Thyroid gland (tissue), 4 donors: ENCODE measurements around the gene MARK2. TPM values are rescaled to one million over a fixed set of nuclear protein-coding genes. Genes with fewer than 3 reads are reported as not detected.
A peak's percentile ranks its signal among the peaks of the same experiment; 100 is the strongest.

Source experiments
- DNase-seq, 2 donors: peaks; one replicate each; pipeline ENCODE4 v3.0.0-alpha.2; 2019
- H3K27ac ChIP-seq, 3 donors: fragments of 200-600 bp; sonication (generic); 1 replicate in 2 of 3; 2 replicates in 1 of 3; pipeline ENCODE4 v1.5.1; 2016 to 2019; ENCODE audit warnings: mild to moderate bottlenecking in 1 of 3, moderate library complexity in 1 of 3
- H3K27me3 ChIP-seq: fragments of 200-600 bp; sonication (generic); one replicate; pipeline ENCODE4 v1.5.1; 2019
- H3K36me3 ChIP-seq, 2 donors: fragments of 200-600 bp; sonication (generic); one replicate each; pipeline ENCODE4 v1.5.1; 2016 to 2019
- H3K4me1 ChIP-seq, 2 donors: fragments of 200-600 bp; sonication (generic); one replicate each; pipeline ENCODE4 v1.5.1; 2017 to 2019
- H3K4me3 ChIP-seq, 3 donors: fragments of 200-600 bp; sonication (generic); replicated peaks in 1 of 3; 1 replicate in 2 of 3; 2 replicates in 1 of 3; pipeline ENCODE4 v1.5.1; 2016; ENCODE audit warnings: mild to moderate bottlenecking in 1 of 3
- H3K9me3 ChIP-seq: fragments of 200-600 bp; sonication (generic); one replicate; pipeline ENCODE4 v1.5.1; 2017
- CTCF ChIP-seq, 6 experiments: fragments of 200-600 bp in 3 of 6; fragments of 450-650 bp in 3 of 6; sonication (generic) in 3 of 6; IDR thresholded peaks; one replicate each; pipeline ENCODE4 v1.5.1; 2016 to 2019; ENCODE audit warnings: antibody characterized with exemption in 6 of 6, mild to moderate bottlenecking in 2 of 6, inconsistent platforms in 1 of 6, moderate library complexity in 1 of 6
- POLR2A ChIP-seq, 2 donors: fragments of 450-650 bp; IDR thresholded peaks; one replicate each; pipeline ENCODE4 v1.6.1; 2017; ENCODE audit warnings: antibody characterized with exemption in 2 of 2, mild to moderate bottlenecking in 2 of 2, moderate library complexity in 1 of 2
- WGBS, 2 donors: methylation state at CpG; one replicate each; pipeline ENCODE4 v1.1.5; 2017; 5-methylcytosine and 5-hydroxymethylcytosine counted together
- intact Hi-C: fragments of 100-400 bp; cut with DNase I; formaldehyde crosslinking; loops from one replicate; pipeline ENCODE4 v1.15.1; 2023
- total RNA-seq, 4 donors: library from RNA; depleted of rRNA; stranded (reverse); fragments of >200 nt; gene quantifications; one replicate each; pipeline ENCODE4 v1.2.3, GENCODE V29; 2016

Gene MARK2
- total RNA-seq, 4 donors from 2014 or later, result 28.2 to 57.7 (median 48.6) TPM

- no peaks in the 10 kb centered on the region for H3K27me3 ChIP-seq
- TF ChIP-seq CTCF (IDR thresholded peaks at IDR 0.05), result peak in 3 of 6 experiments; percentile 7 to 36 (median 15)
- no peak for TF ChIP-seq POLR2A (IDR thresholded peaks at IDR 0.05)
- 72 to 83% methylated on average over 4 to 7 of the region's 8 CpGs for WGBS, 2 donors
- intact Hi-C loops, result no loop called here
- no peak overlapping the region for H3K27ac ChIP-seq
- peaks cover 2 to 7% of the 10 kb centered on the region in 2 donors for H3K36me3 ChIP-seq
- DNase-seq, result no peak
- H3K9me3 ChIP-seq, result no peaks in the 10 kb centered on the region
- no peaks in the 10 kb centered on the region for H3K4me1 ChIP-seq
- H3K4me3 ChIP-seq, result no peak overlapping the region
Measured at GRCh38 chr11:63829823-63830489, 9.0 kb upstream of the MARK2 start.

GRCh38 chr11:63831326-63831725, 7.6 kb upstream of the MARK2 start:
- intact Hi-C loops, result no loop called here

GRCh38 chr11:63832336-63832735, 6.6 kb upstream of the MARK2 start:
- no peaks in the 10 kb centered on the region for H3K27me3 ChIP-seq
- intact Hi-C loops, result no loop called here
- peaks cover under 1% of the 10 kb centered on the region in 2 donors for H3K4me1 ChIP-seq
- H3K27ac ChIP-seq, result no peak overlapping the region
- TF ChIP-seq CTCF (IDR thresholded peaks at IDR 0.05) (no peak), POLR2A (IDR thresholded peaks at IDR 0.05) (no peak)
- no peak overlapping the region for H3K4me3 ChIP-seq
- no peak for DNase-seq
- no peaks in the 10 kb centered on the region for H3K9me3 ChIP-seq
- WGBS, 2 donors, result 64 to 91% methylated on average over 2 of the region's 2 CpGs
- H3K36me3 ChIP-seq, result no peaks in the 10 kb centered on the region

More at GRCh38 chr11:63831326-63831725, 7.6 kb upstream of the MARK2 start:
- Histone ChIP-seq H3K4me3 (no peak overlapping the region), H3K4me1 (no peaks in the 10 kb centered on the region), H3K36me3 (peaks cover 0 to 5% of the 10 kb centered on the region in 2 donors), H3K9me3 (no peaks in the 10 kb centered on the region), H3K27me3 (no peaks in the 10 kb centered on the region), H3K27ac (no peak overlapping the region)
- 73 to 81% methylated on average over 7 of the region's 7 CpGs for WGBS, 2 donors
- TF ChIP-seq CTCF (IDR thresholded peaks at IDR 0.05), result no peak
- no peak for TF ChIP-seq POLR2A (IDR thresholded peaks at IDR 0.05)
- DNase-seq, result no peak

- Histone ChIP-seq H3K4me1 (peaks cover 7 to 8% of the 10 kb centered on the region in 2 donors), H3K4me3 (no peak overlapping the region), H3K36me3 (no peaks in the 10 kb centered on the region), H3K9me3 (no peaks in the 10 kb centered on the region), H3K27me3 (no peaks in the 10 kb centered on the region), H3K27ac (no peak overlapping the region)
- no peak for DNase-seq
- 97 to 100% methylated on average over 2 of the region's 2 CpGs for WGBS, 2 donors
- intact Hi-C loops, result no loop called here
- TF ChIP-seq CTCF (IDR thresholded peaks at IDR 0.05) (no peak), POLR2A (IDR thresholded peaks at IDR 0.05) (no peak)
Measured at GRCh38 chr11:63833048-63833447, 5.9 kb upstream of the MARK2 start.

- Histone ChIP-seq H3K36me3 (no peaks in the 10 kb centered on the region), H3K9me3 (no peaks in the 10 kb centered on the region), H3K27me3 (no peaks in the 10 kb centered on the region), H3K4me1 (peaks cover 7 to 11% of the 10 kb centered on the region in 2 donors), H3K4me3 (no peak overlapping the region), H3K27ac (no peak overlapping the region)
- intact Hi-C loops, result loop anchor here (5.0 kb wide), 1 partner anchor 318 kb away; no protein-coding TSS in a partner anchor
- no peak for TF ChIP-seq CTCF (IDR thresholded peaks at IDR 0.05)
- TF ChIP-seq POLR2A (IDR thresholded peaks at IDR 0.05), result no peak
- 89 to 91% methylated on average over 12 of the region's 12 CpGs for WGBS, 2 donors
- no peak for DNase-seq
Measured at GRCh38 chr11:63834535-63835157, 4.3 kb upstream of the MARK2 start.
